Kidney (tissue), 14 donors: ENCODE data around the gene SLC43A3. TPM values are rescaled to one million over a fixed set of nuclear protein-coding genes. Genes with fewer than 3 reads are reported as not detected.

ENCODE experiments used
- DNase-seq, 5 donors: peaks; one replicate each; pipeline ENCODE4 v3.0.0-alpha.2; 2013 to 2020
- FAIRE-seq: peaks from 2 replicates; lab custom pipeline; 2012; peaks lifted over from hg19 to GRCh38; lab: Jason Lieb, UNC
- H3K27ac ChIP-seq, 2 donors: one replicate each; pipeline ENCODE4 v1.7.0; 2013; ENCODE audit warnings: low read depth in 2 of 2, low read length in 2 of 2, inconsistent platforms in 1 of 2
- H3K27me3 ChIP-seq: one replicate; pipeline ENCODE4 v1.7.1; 2013; ENCODE audit warnings: low read length, inconsistent platforms; ENCODE audit not compliant: control insufficient read depth, insufficient read depth
- H3K36me3 ChIP-seq, 3 donors: one replicate each; pipeline versions ENCODE4 v1.7.0 to v1.7.1; 2013; ENCODE audit warnings: low read length in 3 of 3, control low read depth in 1 of 3, inconsistent platforms in 1 of 3; ENCODE audit not compliant: insufficient read depth in 3 of 3, control insufficient read depth in 2 of 3
- H3K4me1 ChIP-seq, 3 donors: one replicate each; pipeline versions ENCODE4 v1.7.0 to v1.7.1; 2013; ENCODE audit warnings: low read length in 3 of 3, inconsistent platforms in 1 of 3, low read depth in 1 of 3; ENCODE audit not compliant: control insufficient read depth in 2 of 3, insufficient read depth in 2 of 3
- H3K4me3 ChIP-seq, 3 donors: one replicate each; pipeline versions ENCODE4 v1.7.0 to v1.8.1; 2013; ENCODE audit warnings: low read length in 3 of 3, control low read depth in 1 of 3, inconsistent platforms in 1 of 3
- H3K9ac ChIP-seq, 3 donors: one replicate each; pipeline versions ENCODE4 v1.7.0 to v1.7.1; 2013; ENCODE audit warnings: low read length in 3 of 3, control low read depth in 1 of 3, inconsistent platforms in 1 of 3
- H3K9me3 ChIP-seq, 3 donors: one replicate each; pipeline versions ENCODE4 v1.7.0 to v1.7.1; 2013; ENCODE audit warnings: low read length in 3 of 3, control low read depth in 1 of 3, inconsistent platforms in 1 of 3; ENCODE audit not compliant: control insufficient read depth in 2 of 3, insufficient read depth in 1 of 3
- intact Hi-C: fragments of 100-400 bp; cut with DNase I; formaldehyde crosslinking; loops from one replicate; pipeline ENCODE4 v1.11.1; 2022
- polyA plus RNA-seq: library from polyadenylated mRNA; stranded (reverse); fragments of 350-450 nt; fragmentation: Illumina TruSeq; extraction: RNeasy Lipid Tissue Mini Kit (QIAGEN cat#74804); gene quantifications from one replicate; pipeline ENCODE4 v1.2.3, GENCODE V29; 2014; ENCODE audit warnings: low read depth, low replicate concordance; ENCODE audit not compliant: insufficient read depth
- total RNA-seq: library from RNA; stranded (reverse); fragmentation: NEBNext Ultra II Directional; extraction: Animal tissue kit (Norgen Biotek cat#: 25700); gene quantifications from one replicate; pipeline ENCODE4 v1.2.1, GENCODE V29; 2021
- TF ChIP-seq, protein P1 (sequence below): IDR thresholded peaks from 3 replicates; pipeline ENCODE4 v1.5.1; 2012; ENCODE audit warnings: mild to moderate bottlenecking, moderate library complexity, borderline replicate concordance; ENCODE audit not compliant: insufficient read depth; ENCODE audit errors: extremely low read depth
- donor health status: control.
- donor health status: control.
- donor health status: control.
- donor health status: control.
- donor health status: control.
- donor health status: DM: yes; HTN: yes; CAD: no.
- donor health status: Normal renal cell carcinoma (clear cell type).

Gene SLC43A3
- total and polyA plus RNA-seq, 2 donors from 2014 or later, result 6.0 to 39.8 TPM

DNA sequence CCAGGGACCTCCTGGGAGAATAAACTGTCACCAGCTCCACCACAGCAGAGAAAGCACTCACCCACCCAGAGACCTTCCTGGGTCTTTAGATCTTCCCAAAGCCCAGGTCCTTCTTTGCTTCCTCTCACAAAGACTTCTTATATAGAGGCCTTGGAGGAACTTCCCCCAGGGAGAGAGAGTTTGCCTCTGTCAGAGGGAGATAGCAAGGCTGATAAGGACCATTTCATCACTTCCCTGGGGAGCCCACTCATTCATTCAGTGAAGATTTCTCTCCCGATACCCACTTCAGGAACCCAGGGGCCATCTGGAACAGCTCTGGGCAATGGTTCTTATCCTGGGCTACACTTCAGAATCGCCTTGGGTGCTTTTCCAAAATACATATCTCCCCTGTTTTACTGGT, 36.4 kb downstream of the SLC43A3 start, which contains the start of gene PRG2:
TSS of gene PRG2 (minus strand) at position 116 of the 400 bp plus-strand sequence. CDS start 706 bp downstream, outside the sequence.
- FAIRE-seq, result no peak
- DNase-seq, result no peak
- no peak within 1 kb of the TSS for H3K27ac ChIP-seq
- H3K4me3 ChIP-seq, result no peak within 1 kb of the TSS
- no peak within 1 kb of the TSS for H3K9ac ChIP-seq
- TF ChIP-seq, protein P1, sequence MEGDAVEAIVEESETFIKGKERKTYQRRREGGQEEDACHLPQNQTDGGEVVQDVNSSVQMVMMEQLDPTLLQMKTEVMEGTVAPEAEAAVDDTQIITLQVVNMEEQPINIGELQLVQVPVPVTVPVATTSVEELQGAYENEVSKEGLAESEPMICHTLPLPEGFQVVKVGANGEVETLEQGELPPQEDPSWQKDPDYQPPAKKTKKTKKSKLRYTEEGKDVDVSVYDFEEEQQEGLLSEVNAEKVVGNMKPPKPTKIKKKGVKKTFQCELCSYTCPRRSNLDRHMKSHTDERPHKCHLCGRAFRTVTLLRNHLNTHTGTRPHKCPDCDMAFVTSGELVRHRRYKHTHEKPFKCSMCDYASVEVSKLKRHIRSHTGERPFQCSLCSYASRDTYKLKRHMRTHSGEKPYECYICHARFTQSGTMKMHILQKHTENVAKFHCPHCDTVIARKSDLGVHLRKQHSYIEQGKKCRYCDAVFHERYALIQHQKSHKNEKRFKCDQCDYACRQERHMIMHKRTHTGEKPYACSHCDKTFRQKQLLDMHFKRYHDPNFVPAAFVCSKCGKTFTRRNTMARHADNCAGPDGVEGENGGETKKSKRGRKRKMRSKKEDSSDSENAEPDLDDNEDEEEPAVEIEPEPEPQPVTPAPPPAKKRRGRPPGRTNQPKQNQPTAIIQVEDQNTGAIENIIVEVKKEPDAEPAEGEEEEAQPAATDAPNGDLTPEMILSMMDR, result no peak
- intact Hi-C loops, result no loop called here
- no peaks in the 10 kb centered on the region for H3K36me3 ChIP-seq
- no peaks in the 10 kb centered on the region for H3K9me3 ChIP-seq
- H3K27me3 ChIP-seq, result no peaks in the 10 kb centered on the region
- no peaks in the 10 kb centered on the region for H3K4me1 ChIP-seq

DNA sequence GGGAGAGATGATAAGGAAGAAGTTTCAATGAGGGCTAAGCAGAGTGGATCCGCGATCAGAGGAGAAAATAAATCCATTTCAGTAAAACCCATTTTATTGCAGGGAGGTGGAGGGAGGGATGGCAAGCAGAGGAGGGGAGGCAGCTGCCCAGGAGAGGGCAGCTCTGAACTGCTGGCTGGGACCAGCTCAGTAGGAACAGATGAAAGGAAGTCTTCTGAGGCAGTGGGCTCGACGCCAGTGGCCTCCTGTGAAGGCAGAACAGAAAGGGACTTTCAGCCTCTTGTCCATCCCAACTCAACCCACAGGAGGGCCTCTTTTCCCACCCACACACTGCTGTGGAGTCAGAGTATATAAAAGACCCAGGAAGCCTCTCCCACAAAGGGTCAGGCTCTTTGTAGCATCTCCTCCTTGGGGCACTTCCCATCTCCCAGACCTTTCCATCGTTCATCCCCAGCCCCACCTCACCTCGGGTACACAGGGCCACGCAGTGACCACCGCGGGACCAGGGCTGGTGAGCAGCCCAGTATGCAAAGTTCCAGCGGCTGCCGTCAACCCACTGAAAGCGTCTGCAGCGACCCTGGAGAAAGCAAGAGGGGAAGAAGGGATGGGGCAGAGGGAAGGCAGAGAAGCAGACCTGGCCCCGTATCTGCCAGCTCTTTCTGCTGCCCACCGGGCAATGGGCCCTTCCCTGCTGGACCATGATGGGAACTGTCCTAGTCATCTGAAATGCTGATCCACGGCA, 39.5 kb downstream of the SLC43A3 start:
- Histone ChIP-seq H3K27ac (no peak overlapping the region), H3K36me3 (no peaks in the 10 kb centered on the region), H3K27me3 (no peaks in the 10 kb centered on the region), H3K9me3 (no peaks in the 10 kb centered on the region), H3K9ac (no peak overlapping the region), H3K4me1 (no peaks in the 10 kb centered on the region), H3K4me3 (no peak overlapping the region)
- FAIRE-seq, result no peak
- TF ChIP-seq, protein P1, result peak; percentile 13
- no peak for DNase-seq
- intact Hi-C loops, result no loop called here

DNA sequence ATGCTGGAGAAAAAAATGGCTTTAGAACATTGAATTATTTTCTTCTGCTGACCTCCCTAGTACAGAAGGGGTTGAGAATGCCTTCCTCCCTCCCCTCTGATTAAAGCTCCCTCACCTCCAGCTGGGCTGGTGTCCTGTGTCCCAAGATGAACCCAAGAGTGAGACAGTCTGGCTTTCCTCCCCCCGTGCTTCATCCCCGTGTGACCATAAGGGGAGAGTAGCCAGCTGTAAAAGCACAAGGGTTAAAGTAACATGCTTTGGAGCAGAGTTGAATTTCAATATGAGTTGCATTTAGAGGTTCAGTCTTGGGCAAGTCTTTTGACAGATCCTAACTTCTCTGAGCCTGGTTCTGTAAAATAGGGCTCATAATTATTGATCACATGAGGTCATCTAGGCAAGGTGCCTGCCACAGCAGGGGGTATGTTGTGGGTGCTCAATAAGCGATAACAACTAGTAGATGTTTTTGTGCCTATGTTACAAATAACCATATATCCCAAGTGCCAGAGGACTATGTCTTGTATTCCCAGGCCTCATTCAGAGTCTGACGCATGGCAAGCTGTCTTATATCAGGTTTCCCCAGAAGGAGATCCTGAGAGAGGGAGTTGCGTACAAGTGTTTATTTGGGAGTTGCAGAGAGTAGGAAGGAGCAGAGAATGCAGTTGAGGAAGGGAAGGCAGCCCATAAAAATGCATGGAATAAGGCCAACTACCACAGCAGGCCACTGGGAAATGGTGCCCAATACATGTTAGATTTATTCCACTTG, 40.6 kb downstream of the SLC43A3 start:
- H3K27me3 ChIP-seq, result no peaks in the 10 kb centered on the region
- FAIRE-seq (no peak), DNase-seq (peak in 4 of 5 donors; percentile 45 to 79 (median 67))
- TF ChIP-seq, protein P1, result no peak
- no peak overlapping the region for H3K27ac ChIP-seq
- H3K4me1 ChIP-seq, result no peaks in the 10 kb centered on the region
- H3K4me3 ChIP-seq, result no peak overlapping the region
- no peaks in the 10 kb centered on the region for H3K36me3 ChIP-seq
- intact Hi-C loops, result no loop called here
- no peak overlapping the region for H3K9ac ChIP-seq
- no peaks in the 10 kb centered on the region for H3K9me3 ChIP-seq
